Vagina (tissue), 2 donors: ENCODE results near the gene TRIM31. TPM values are rescaled to one million over a fixed set of nuclear protein-coding genes. Genes with fewer than 3 reads are reported as not detected.

Experiments
- DNase-seq, 2 donors: peaks; one replicate each; pipeline ENCODE4 v3.0.0-alpha.2; 2017; ENCODE audit errors: extremely low spot score in 2 of 2
- H3K27ac ChIP-seq: fragments of 200-600 bp; sonication (generic); one replicate; pipeline ENCODE4 v1.5.1; 2019
- H3K27me3 ChIP-seq: fragments of 200-600 bp; sonication (generic); one replicate; pipeline ENCODE4 v1.5.1; 2019
- H3K36me3 ChIP-seq, 2 donors: fragments of 200-600 bp; sonication (generic); one replicate each; pipeline ENCODE4 v1.5.1; 2017 to 2019
- H3K4me1 ChIP-seq: fragments of 200-600 bp; sonication (generic); one replicate; pipeline ENCODE4 v1.5.1; 2019
- H3K4me3 ChIP-seq, 2 donors: fragments of 200-600 bp; sonication (generic); 1 replicate in 1 of 2; 2 replicates in 1 of 2; pipeline ENCODE4 v1.5.1; 2016 to 2019
- H3K9me3 ChIP-seq: fragments of 200-600 bp; sonication (generic); one replicate; pipeline ENCODE4 v1.5.1; 2019
- POLR2A ChIP-seq, 2 donors: fragments of 450-650 bp; IDR thresholded peaks; one replicate each; pipeline ENCODE4 v1.6.1; 2017; ENCODE audit warnings: antibody characterized with exemption in 2 of 2, mild to moderate bottlenecking in 2 of 2, moderate library complexity in 2 of 2
- POLR2AphosphoS5 ChIP-seq, 2 donors: sonication (generic); formaldehyde crosslinking; IDR thresholded peaks; one replicate each; pipeline ENCODE4 v1.9.0; 2017; ENCODE audit warnings: antibody characterized with exemption in 2 of 2, mild to moderate bottlenecking in 2 of 2, low read depth in 1 of 2; ENCODE audit not compliant: insufficient read depth in 1 of 2
- intact Hi-C: fragments of 100-400 bp; cut with DNase I; formaldehyde crosslinking; loops from one replicate; pipeline ENCODE4 v1.15.1; 2023
- total RNA-seq: library from RNA; depleted of rRNA; stranded (reverse); fragments of >200 nt; gene quantifications from one replicate; pipeline ENCODE4 v1.2.3, GENCODE V29; 2016
- TF ChIP-seq, protein P1 (sequence below), 3 experiments: fragments of 450-650 bp in 2 of 3; fragments of 200-600 bp in 1 of 3; sonication (generic) in 1 of 3; IDR thresholded peaks; one replicate each; pipeline ENCODE4 v1.5.1; 2017 to 2019; ENCODE audit warnings: antibody characterized with exemption in 3 of 3, mild to moderate bottlenecking in 2 of 3, moderate library complexity in 2 of 3

The TRIM31 gene
- total RNA-seq, 1 donor from 2014 or later: not detected

GRCh38 chr6:30075094-30075789 lies 37.6 kb downstream of the TRIM31 start, which contains the start of gene RNF39:
Gene RNF39, minus strand, starts transcription at chr6:30075769. Its CDS starts 184 bp downstream, at chr6:30075585.
- Histone ChIP-seq H3K27me3 (no peaks in the 10 kb centered on the region), H3K4me3 (peak within 1 kb of the TSS; percentile 51 to 65), H3K9me3 (no peaks in the 10 kb centered on the region), H3K27ac (peak within 1 kb of the TSS; percentile 79), H3K4me1 (peaks cover 47% of the 10 kb centered on the region), H3K36me3 (no peaks in the 10 kb centered on the region)
- intact Hi-C loops: no loop called here
- TF ChIP-seq POLR2AphosphoS5 (IDR thresholded peaks at IDR 0.05; ENCODE audit: insufficient read depth in 1 of 2, low read depth in 1 of 2): peak in 1 of 2 donors; percentile 71
- TF ChIP-seq POLR2A (IDR thresholded peaks at IDR 0.05): peak in 1 of 2 donors; percentile 41
- TF ChIP-seq, protein P1, sequence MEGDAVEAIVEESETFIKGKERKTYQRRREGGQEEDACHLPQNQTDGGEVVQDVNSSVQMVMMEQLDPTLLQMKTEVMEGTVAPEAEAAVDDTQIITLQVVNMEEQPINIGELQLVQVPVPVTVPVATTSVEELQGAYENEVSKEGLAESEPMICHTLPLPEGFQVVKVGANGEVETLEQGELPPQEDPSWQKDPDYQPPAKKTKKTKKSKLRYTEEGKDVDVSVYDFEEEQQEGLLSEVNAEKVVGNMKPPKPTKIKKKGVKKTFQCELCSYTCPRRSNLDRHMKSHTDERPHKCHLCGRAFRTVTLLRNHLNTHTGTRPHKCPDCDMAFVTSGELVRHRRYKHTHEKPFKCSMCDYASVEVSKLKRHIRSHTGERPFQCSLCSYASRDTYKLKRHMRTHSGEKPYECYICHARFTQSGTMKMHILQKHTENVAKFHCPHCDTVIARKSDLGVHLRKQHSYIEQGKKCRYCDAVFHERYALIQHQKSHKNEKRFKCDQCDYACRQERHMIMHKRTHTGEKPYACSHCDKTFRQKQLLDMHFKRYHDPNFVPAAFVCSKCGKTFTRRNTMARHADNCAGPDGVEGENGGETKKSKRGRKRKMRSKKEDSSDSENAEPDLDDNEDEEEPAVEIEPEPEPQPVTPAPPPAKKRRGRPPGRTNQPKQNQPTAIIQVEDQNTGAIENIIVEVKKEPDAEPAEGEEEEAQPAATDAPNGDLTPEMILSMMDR (IDR thresholded peaks at IDR 0.05): no peak
- no peak for DNase-seq

- no peaks in the 10 kb centered on the region for H3K27me3 ChIP-seq
- no peaks in the 10 kb centered on the region for H3K9me3 ChIP-seq
- intact Hi-C loops: no loop called here
- peak overlapping the region; percentile 51 to 65 for H3K4me3 ChIP-seq
- peak in 1 of 2 donors; percentile 48 for TF ChIP-seq POLR2AphosphoS5 (IDR thresholded peaks at IDR 0.05; ENCODE audit: insufficient read depth in 1 of 2, low read depth in 1 of 2)
- TF ChIP-seq POLR2A (IDR thresholded peaks at IDR 0.05): no peak
- no peaks in the 10 kb centered on the region for H3K36me3 ChIP-seq
- peak overlapping the region; percentile 79 for H3K27ac ChIP-seq
- DNase-seq: no peak
- H3K4me1 ChIP-seq: peaks cover 47% of the 10 kb centered on the region
Measured at GRCh38 chr6:30074331-30075093, 38.4 kb downstream of the TRIM31 start.

DNA sequence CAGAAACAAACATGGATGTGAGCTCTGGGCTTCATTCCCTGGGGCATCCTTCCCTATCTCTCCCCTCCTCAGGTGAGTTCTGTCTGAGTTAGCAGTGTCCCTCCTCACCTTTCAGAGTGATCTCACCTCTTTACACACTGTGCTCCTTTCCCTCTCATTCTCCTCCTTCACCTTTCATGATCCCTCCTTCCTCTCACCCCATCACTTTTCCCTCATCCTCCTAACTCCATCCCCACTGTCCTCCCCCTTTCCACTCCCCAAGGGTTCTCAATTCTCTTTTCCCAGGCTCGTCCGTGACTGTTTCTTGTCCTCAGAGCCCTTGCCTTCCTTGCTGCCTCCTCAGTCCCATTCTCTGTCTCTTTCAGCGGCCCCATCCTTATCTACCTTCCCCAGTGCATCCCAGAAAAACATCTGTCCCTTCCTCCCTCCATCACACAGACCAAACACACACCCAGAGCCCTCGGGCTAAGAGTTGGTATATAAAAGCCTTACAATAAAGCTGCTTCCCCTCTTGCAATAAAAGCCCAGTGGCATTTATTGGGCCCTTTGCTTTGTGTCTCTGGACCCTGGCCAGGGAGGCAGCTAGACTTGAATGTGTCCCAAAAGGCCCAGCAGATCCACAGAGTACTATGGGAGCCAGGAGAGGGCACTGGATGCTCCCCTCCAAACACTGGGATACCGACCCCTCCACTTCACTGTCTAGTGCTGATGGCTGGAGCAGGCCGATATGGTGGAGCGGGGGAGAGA lies 39.2 kb downstream of the TRIM31 start:
- Histone ChIP-seq H3K4me3 (peak overlapping the region; percentile 51 to 65), H3K27me3 (no peaks in the 10 kb centered on the region), H3K9me3 (no peaks in the 10 kb centered on the region), H3K27ac (peak overlapping the region; percentile 79), H3K36me3 (peaks cover 0 to 8% of the 10 kb centered on the region in 2 donors), H3K4me1 (peaks cover 47% of the 10 kb centered on the region)
- DNase-seq: no peak
- TF ChIP-seq, protein P1 (IDR thresholded peaks at IDR 0.05): no peak
- intact Hi-C loops: no loop called here

- no peak for DNase-seq
- Histone ChIP-seq H3K9me3 (no peaks in the 10 kb centered on the region), H3K4me3 (no peak overlapping the region), H3K4me1 (peaks cover 56% of the 10 kb centered on the region), H3K27me3 (no peaks in the 10 kb centered on the region), H3K27ac (no peak overlapping the region), H3K36me3 (peaks cover 0 to 9% of the 10 kb centered on the region in 2 donors)
- intact Hi-C loops: no loop called here
- no peak for TF ChIP-seq POLR2A (IDR thresholded peaks at IDR 0.05)
- TF ChIP-seq, protein P1 (IDR thresholded peaks at IDR 0.05): no peak
Measured at GRCh38 chr6:30071858-30072257, 41.0 kb downstream of the TRIM31 start.

DNA sequence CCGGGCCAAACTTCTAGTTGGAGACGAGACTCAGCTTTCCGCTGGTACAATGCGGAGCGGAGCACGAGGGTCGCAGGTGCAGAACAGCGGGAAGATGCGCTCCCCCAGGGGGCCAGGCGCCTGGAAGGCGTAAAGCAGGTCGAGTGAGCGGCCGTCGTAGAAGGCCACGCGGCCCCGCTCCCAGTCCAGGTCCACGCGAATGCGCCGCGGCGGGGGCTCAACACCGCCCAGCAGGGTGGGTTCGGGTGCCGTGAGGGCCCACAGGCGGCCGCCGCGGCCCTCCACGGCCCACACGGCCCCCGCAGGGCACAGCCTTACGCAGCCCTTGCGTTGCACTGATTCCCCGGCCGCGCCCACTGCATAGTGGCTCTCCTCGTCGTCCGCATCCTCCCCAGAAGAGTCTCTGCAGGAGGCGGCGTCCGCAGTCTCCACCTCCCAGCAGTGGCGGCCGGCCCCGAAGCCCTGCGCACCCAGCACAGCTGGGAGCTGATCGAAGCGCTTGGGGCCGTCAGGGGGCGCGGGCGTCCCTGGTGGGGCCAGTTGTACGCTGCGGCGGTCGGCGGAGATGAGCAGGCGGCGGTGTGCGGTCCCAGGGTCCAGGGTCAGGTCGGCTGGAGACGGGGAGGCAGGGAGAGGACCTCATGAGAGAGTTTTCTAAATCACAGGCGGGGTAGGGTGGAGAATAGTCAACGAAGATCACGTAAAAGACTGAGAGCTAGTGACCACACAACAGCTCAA lies 41.6 kb downstream of the TRIM31 start:
- intact Hi-C loops: no loop called here
- DNase-seq: no peak
- peaks cover 0 to 9% of the 10 kb centered on the region in 2 donors for H3K36me3 ChIP-seq
- H3K9me3 ChIP-seq: no peaks in the 10 kb centered on the region
- H3K27ac ChIP-seq: no peak overlapping the region
- H3K4me3 ChIP-seq: peak overlapping the region in 1 of 2 donors; percentile 6
- peaks cover 55% of the 10 kb centered on the region for H3K4me1 ChIP-seq
- H3K27me3 ChIP-seq: no peaks in the 10 kb centered on the region
- TF ChIP-seq, protein P1 (IDR thresholded peaks at IDR 0.05): no peak
- peak in 1 of 2 donors; percentile 29 for TF ChIP-seq POLR2AphosphoS5 (IDR thresholded peaks at IDR 0.05; ENCODE audit: insufficient read depth in 1 of 2, low read depth in 1 of 2)
- TF ChIP-seq POLR2A (IDR thresholded peaks at IDR 0.05): no peak
